Measurements from ENCODE around the gene SPSB2. TPM values are rescaled to one million over a fixed set of nuclear protein-coding genes. Genes with fewer than 3 reads are reported as not detected.
A peak's percentile ranks its signal among the peaks of the same experiment; 100 is the strongest.

The SPSB2 gene
- total and polyA plus RNA-seq, 2 donors from 2014 or later: 19.0 to 21.3 TPM

- no peak for FAIRE-seq
Observed at GRCh38 chr12:6825398-6826124, 47.5 kb downstream of the SPSB2 start.

GRCh38 chr12:6824901-6825381, 48.2 kb downstream of the SPSB2 start:
- H3K27ac ChIP-seq (ENCODE audit: low read depth in 2 of 2, low read length in 2 of 2): no peak overlapping the region
- H3K9ac ChIP-seq (ENCODE audit: low read length in 3 of 3): no peak overlapping the region
- FAIRE-seq (no peak), DNase-seq (no peak)
- H3K4me3 ChIP-seq (ENCODE audit: low read length in 3 of 3): no peak overlapping the region
- intact Hi-C loops (cut with DNase I): loop anchor here (10.0 kb wide), 1 partner anchor 70 kb away; the partner anchor contains the start of gene MLF2
- H3K36me3 ChIP-seq (ENCODE audit: control insufficient read depth in 2 of 3, insufficient read depth in 3 of 3, low read length in 3 of 3): no peaks in the 10 kb centered on the region
- H3K27me3 ChIP-seq (ENCODE audit: control insufficient read depth, insufficient read depth, low read length): no peaks in the 10 kb centered on the region
- no peaks in the 10 kb centered on the region for H3K9me3 ChIP-seq (ENCODE audit: control insufficient read depth in 2 of 3, insufficient read depth in 1 of 3, low read length in 3 of 3)
- no peak for TF ChIP-seq CTCF (IDR thresholded peaks at IDR 0.05; ENCODE audit: borderline replicate concordance, extremely low read depth, insufficient read depth)
- peaks cover 0 to 29% (median 3%) of the 10 kb centered on the region in 3 donors for H3K4me1 ChIP-seq (ENCODE audit: control insufficient read depth in 2 of 3, insufficient read depth in 2 of 3, low read depth in 1 of 3, low read length in 3 of 3)

More at GRCh38 chr12:6825398-6826124, 47.5 kb downstream of the SPSB2 start:
- intact Hi-C loops (cut with DNase I): loop anchor here (10.0 kb wide), 1 partner anchor 71 kb away; the partner anchor contains the start of gene MLF2
- H3K4me1 ChIP-seq (ENCODE audit: control insufficient read depth in 2 of 3, insufficient read depth in 2 of 3, low read depth in 1 of 3, low read length in 3 of 3): peaks cover 0 to 29% (median 3%) of the 10 kb centered on the region in 3 donors
- TF ChIP-seq CTCF (IDR thresholded peaks at IDR 0.05; ENCODE audit: borderline replicate concordance, extremely low read depth, insufficient read depth): peak; percentile 88
- no peaks in the 10 kb centered on the region for H3K36me3 ChIP-seq (ENCODE audit: control insufficient read depth in 2 of 3, insufficient read depth in 3 of 3, low read length in 3 of 3)
- no peak overlapping the region for H3K27ac ChIP-seq (ENCODE audit: low read depth in 2 of 2, low read length in 2 of 2)
- H3K4me3 ChIP-seq (ENCODE audit: low read length in 3 of 3): no peak overlapping the region
- no peaks in the 10 kb centered on the region for H3K27me3 ChIP-seq (ENCODE audit: control insufficient read depth, insufficient read depth, low read length)
- DNase-seq: peak; percentile 91 to 94 (median 93)
- H3K9ac ChIP-seq (ENCODE audit: low read length in 3 of 3): no peak overlapping the region
- no peaks in the 10 kb centered on the region for H3K9me3 ChIP-seq (ENCODE audit: control insufficient read depth in 2 of 3, insufficient read depth in 1 of 3, low read length in 3 of 3)

- intact Hi-C loops (cut with DNase I): loop anchor here (10.0 kb wide), 1 partner anchor 69 kb away; the partner anchor contains the start of gene MLF2
- no peaks in the 10 kb centered on the region for H3K27me3 ChIP-seq (ENCODE audit: control insufficient read depth, insufficient read depth, low read length)
- peak in 2 of 5 donors; percentile 64 to 69 for DNase-seq
- no peak overlapping the region for H3K9ac ChIP-seq (ENCODE audit: low read length in 3 of 3)
- no peak for FAIRE-seq
- H3K4me3 ChIP-seq (ENCODE audit: low read length in 3 of 3): no peak overlapping the region
- H3K27ac ChIP-seq (ENCODE audit: low read depth in 2 of 2, low read length in 2 of 2): no peak overlapping the region
- H3K9me3 ChIP-seq (ENCODE audit: control insufficient read depth in 2 of 3, insufficient read depth in 1 of 3, low read length in 3 of 3): no peaks in the 10 kb centered on the region
- no peaks in the 10 kb centered on the region for H3K36me3 ChIP-seq (ENCODE audit: control insufficient read depth in 2 of 3, insufficient read depth in 3 of 3, low read length in 3 of 3)
- TF ChIP-seq CTCF (IDR thresholded peaks at IDR 0.05; ENCODE audit: borderline replicate concordance, extremely low read depth, insufficient read depth): no peak
- H3K4me1 ChIP-seq (ENCODE audit: control insufficient read depth in 2 of 3, insufficient read depth in 2 of 3, low read depth in 1 of 3, low read length in 3 of 3): peaks cover 0 to 25% (median 3%) of the 10 kb centered on the region in 3 donors
Observed at GRCh38 chr12:6824085-6824775, 48.9 kb downstream of the SPSB2 start.
